SK-N-SH (cell line): ENCODE results near the gene ABCG1. TPM values are rescaled to one million over a fixed set of nuclear protein-coding genes. Genes with fewer than 3 reads are reported as not detected.

Experiments
- CTCF ChIA-PET: fragments of 300-600, 350-600 bp; formaldehyde crosslinking; extraction: SDS; loops from one replicate; lab custom pipeline; 2021; lab: Yijun Ruan, JAX
- POLR2A ChIA-PET: fragments of 350-600 bp; sonication (Branson Sonifier 250); formaldehyde crosslinking; extraction: SDS; loops from one replicate; lab custom pipeline; 2020; ENCODE audit warnings: antibody characterized with exemption, inconsistent platforms; lab: Yijun Ruan, JAX
- DNase-seq: peaks from one replicate; pipeline ENCODE4 v3.0.0; 2012
- H2AFZ ChIP-seq: fragments of 200-600 bp; sonication (generic); 2 replicates; pipeline ENCODE4 v1.8.1; 2016; ENCODE audit warnings: antibody characterized with exemption, mild to moderate bottlenecking, low read depth
- H3F3A ChIP-seq: fragments of 200-600 bp; sonication (generic); replicated peaks from 2 replicates; pipeline ENCODE3; 2016; ENCODE audit warnings: antibody characterized with exemption, mild to moderate bottlenecking; ENCODE audit not compliant: insufficient read depth
- H3K27ac ChIP-seq, 2 experiments: fragments of 200-500 bp in 1 of 2; fragments of 200-600 bp in 1 of 2; sonication (Bioruptor generic) in 1 of 2; sonication (generic), shearing (Covaris generic) in 1 of 2; 2 replicates each; pipeline versions ENCODE4 v1.5.1 to v1.6.1; 2014 to 2016; ENCODE audit warnings: low read depth in 2 of 2, inconsistent platforms in 1 of 2, low read length in 1 of 2, mild to moderate bottlenecking in 1 of 2, mixed read lengths in 1 of 2
- H3K27me3 ChIP-seq: fragments of 200-600 bp; sonication (generic), shearing (Covaris generic); 2 replicates; pipeline ENCODE4 v1.6.1; 2016; ENCODE audit warnings: mixed run types; ENCODE audit not compliant: insufficient read depth
- H3K36me3 ChIP-seq, 2 experiments: fragments of 200-500 bp in 1 of 2; fragments of 200-600 bp in 1 of 2; sonication (Bioruptor generic) in 1 of 2; sonication (generic) in 1 of 2; replicated peaks in 1 of 2; 2 replicates each; pipeline versions ENCODE3 to v1.5.1; 2014 to 2016; ENCODE audit warnings: low read length in 1 of 2, mild to moderate bottlenecking in 1 of 2; ENCODE audit not compliant: insufficient read depth in 2 of 2, control insufficient read depth in 1 of 2
- H3K4me1 ChIP-seq, 2 experiments: fragments of 200-500 bp in 1 of 2; fragments of 200-600 bp in 1 of 2; sonication (Bioruptor generic) in 1 of 2; sonication (generic), shearing (Covaris generic) in 1 of 2; 2 replicates each; pipeline versions ENCODE4 v1.5.1 to v1.6.1; 2014 to 2016; ENCODE audit warnings: low read depth in 1 of 2, low read length in 1 of 2, mixed run types in 1 of 2; ENCODE audit not compliant: insufficient read depth in 2 of 2, control insufficient read depth in 1 of 2
- H3K4me2 ChIP-seq: fragments of 200-600 bp; sonication (generic), shearing (Covaris generic); 2 replicates; pipeline ENCODE4 v1.6.1; 2017; ENCODE audit warnings: mixed run types
- H3K4me3 ChIP-seq, 2 experiments: fragments of 200-500 bp in 1 of 2; fragments of 200-600 bp in 1 of 2; sonication (Bioruptor generic) in 1 of 2; sonication (generic), shearing (Covaris generic) in 1 of 2; 2 replicates each; pipeline versions ENCODE4 v1.5.1 to v1.8.1; 2014 to 2016; ENCODE audit warnings: low read depth in 2 of 2, inconsistent platforms in 1 of 2, low read length in 1 of 2, mild to moderate bottlenecking in 1 of 2, mixed read lengths in 1 of 2, moderate library complexity in 1 of 2
- H3K79me2 ChIP-seq: fragments of 200-600 bp; sonication (generic); 2 replicates; pipeline ENCODE4 v1.8.1; 2017; ENCODE audit warnings: mild to moderate bottlenecking; ENCODE audit not compliant: insufficient read depth
- H3K9ac ChIP-seq: fragments of 200-600 bp; sonication (generic); 2 replicates; pipeline ENCODE4 v1.6.1; 2017; ENCODE audit warnings: mixed run types
- H3K9me2 ChIP-seq: fragments of 200-600 bp; sonication (generic); 2 replicates; pipeline ENCODE4 v1.6.1; 2017; ENCODE audit warnings: mixed run types
- H3K9me3 ChIP-seq: fragments of 200-600 bp; sonication (generic); 2 replicates; pipeline ENCODE4 v1.6.1; 2017; ENCODE audit warnings: mixed run types, mild to moderate bottlenecking, moderate library complexity
- H4K20me1 ChIP-seq: fragments of 200-600 bp; sonication (generic); 2 replicates; pipeline ENCODE4 v1.6.1; 2017; ENCODE audit warnings: mild to moderate bottlenecking, mixed run types; ENCODE audit not compliant: insufficient read depth
- CHD2 ChIP-seq: fragments of 150-350 bp; IDR thresholded peaks from 2 replicates; pipeline ENCODE4 v1.6.1; 2018; ENCODE audit warnings: low read length; ENCODE audit not compliant: partially characterized antibody
- ELF1 ChIP-seq: IDR thresholded peaks from 2 replicates; pipeline ENCODE4 v1.4.0; 2012
- EP300 ChIP-seq, 2 experiments: IDR thresholded peaks; 2 replicates each; pipeline versions ENCODE4 v1.4.0 to v1.6.1; 2012; ENCODE audit warnings: borderline replicate concordance in 1 of 2, low read depth in 1 of 2, low read length in 1 of 2
- JUND ChIP-seq: IDR thresholded peaks from 2 replicates; pipeline ENCODE4 v1.4.0; 2012
- MEF2A ChIP-seq: IDR thresholded peaks from 2 replicates; pipeline ENCODE4 v1.4.0; 2012; ENCODE audit warnings: low read depth, borderline replicate concordance
- MXI1 ChIP-seq: IDR thresholded peaks from 2 replicates; pipeline ENCODE4 v1.6.1; 2012; ENCODE audit warnings: mild to moderate bottlenecking, low read depth, low read length, improper control_type of control experiment
- NFIC ChIP-seq: IDR thresholded peaks from 2 replicates; pipeline ENCODE4 v1.4.0; 2012; ENCODE audit warnings: borderline replicate concordance
- NRF1 ChIP-seq: IDR thresholded peaks from 2 replicates; pipeline ENCODE4 v1.6.1; 2012; ENCODE audit warnings: low read depth, mild to moderate bottlenecking, low read length
- RFX5 ChIP-seq: IDR thresholded peaks from 2 replicates; pipeline ENCODE4 v1.6.1; 2012; ENCODE audit warnings: mild to moderate bottlenecking, improper control_type of control experiment, low read length
- RXRA ChIP-seq: IDR thresholded peaks from 2 replicates; pipeline ENCODE4 v1.4.0; 2012; ENCODE audit warnings: low read depth, mild to moderate bottlenecking, borderline replicate concordance
- SIN3A ChIP-seq: IDR thresholded peaks from 2 replicates; pipeline ENCODE4 v1.6.1; 2012; ENCODE audit warnings: low read depth, mild to moderate bottlenecking, low read length, moderate library complexity, borderline replicate concordance
- SMC3 ChIP-seq: IDR thresholded peaks from 2 replicates; pipeline ENCODE4 v1.6.1; 2012; ENCODE audit warnings: low read depth, low read length, improper control_type of control experiment
- TAF1 ChIP-seq: IDR thresholded peaks from 2 replicates; pipeline ENCODE4 v1.6.1; 2012; ENCODE audit warnings: low read depth, mild to moderate bottlenecking, low read length, moderate library complexity, borderline replicate concordance
- TEAD4 ChIP-seq: IDR thresholded peaks from 2 replicates; pipeline ENCODE4 v1.4.0; 2012; ENCODE audit warnings: mild to moderate bottlenecking, borderline replicate concordance; ENCODE audit not compliant: insufficient read depth
- YY1 ChIP-seq: IDR thresholded peaks from 2 replicates; pipeline ENCODE4 v1.4.0; 2012; ENCODE audit warnings: low read depth, mild to moderate bottlenecking
- WGBS: methylation state at CpG from one replicate; pipeline ENCODE4 v1.1.6; 2017; ENCODE audit warnings: low lambda C conversion rate; 5-methylcytosine and 5-hydroxymethylcytosine counted together
- polyA plus RNA-seq, 3 experiments: library from polyadenylated mRNA; depleted of rRNA; stranded (reverse); fragments of >200 nt; gene quantifications; 2 replicates each; pipeline ENCODE4 v1.2.3, GENCODE V29; 2012
- TF ChIP-seq, protein P1 (sequence below): IDR thresholded peaks from 2 replicates; pipeline ENCODE4 v1.4.0; 2012; ENCODE audit warnings: low read depth, borderline replicate concordance
- TF ChIP-seq, protein P2 (sequence below): IDR thresholded peaks from 2 replicates; pipeline ENCODE4 v1.4.0; 2012; ENCODE audit warnings: low read depth, borderline replicate concordance
- TF ChIP-seq, protein P3 (sequence below): fragments of 150-350 bp; IDR thresholded peaks from 2 replicates; pipeline ENCODE4 v1.6.1; 2017; ENCODE audit warnings: antibody characterized with exemption, low read length, low read depth, borderline replicate concordance
- TF ChIP-seq, protein P4 (sequence below): IDR thresholded peaks from 2 replicates; pipeline ENCODE4 v1.6.1; 2012; ENCODE audit warnings: mild to moderate bottlenecking, low read depth, low read length, moderate library complexity

The ABCG1 gene
- polyA plus RNA-seq, 1 of the 3 experiments (the other 2 are of a cell fraction): 0.07 TPM

DNA sequence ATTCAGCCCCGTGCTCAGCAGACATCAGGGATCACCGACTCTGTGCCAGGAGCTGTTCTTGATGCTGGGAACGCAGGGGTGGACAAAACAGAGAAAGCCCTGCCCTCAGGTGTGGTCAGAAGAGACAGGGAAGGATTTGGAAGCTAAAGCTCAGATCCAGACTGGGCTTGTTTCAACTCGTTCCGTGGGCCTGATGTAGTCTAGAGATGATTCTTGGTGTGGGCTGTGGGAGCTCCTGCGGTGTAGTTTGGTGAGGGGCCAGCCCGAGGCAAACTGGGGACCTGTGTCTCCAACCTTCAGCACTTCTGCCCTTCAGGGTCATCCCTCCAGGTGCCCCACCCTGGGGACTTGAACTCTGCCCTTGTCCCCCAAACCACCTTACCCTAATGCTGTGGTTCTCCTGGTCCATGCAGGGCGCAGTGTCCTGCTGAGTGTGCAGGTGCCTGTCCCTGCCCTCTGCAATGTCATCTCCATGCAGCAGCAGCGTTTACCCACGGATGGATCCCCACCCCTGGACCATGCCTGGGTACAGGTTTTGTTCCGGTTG is 17.3 kb upstream of the ABCG1 start:
- 38% methylated on average over 8 of the region's 11 CpGs for WGBS
- Histone ChIP-seq H3K9ac (no peak overlapping the region), H4K20me1 (no peaks in the 10 kb centered on the region), H3K9me3 (no peaks in the 10 kb centered on the region), H3K4me2 (no peak overlapping the region), H3K9me2 (no peaks in the 10 kb centered on the region), H3K27me3 (no peaks in the 10 kb centered on the region), H3K4me1 (peaks cover 0 to 6% of the 10 kb centered on the region in 2 experiments; a peak in 2 of 4 replicates), H3K79me2 (no peaks in the 10 kb centered on the region), H3F3A (no peaks in the 10 kb centered on the region), H3K27ac (no peak overlapping the region), H3K36me3 (no peaks in the 10 kb centered on the region), H2AFZ (no peak overlapping the region), H3K4me3 (no peak overlapping the region)
- ChIA-PET POLR2A (no interaction called here), CTCF (interaction anchor here (0.9 to 1.0 kb wide), 3 partner anchors 57 to 179 kb away, joined by 3 to 4 read pairs (median 3); no protein-coding TSS in a partner anchor)
- no peak for DNase-seq
- TF ChIP-seq RFX5 (no peak), TEAD4 (no peak), TAF1 (no peak), RXRA (no peak), YY1 (no peak), EP300 (IDR thresholded peaks at IDR 0.05; ENCODE audit: borderline replicate concordance in 1 of 2, low read depth in 1 of 2, low read length in 1 of 2) (no peak), JUND (no peak)
- TF ChIP-seq, protein P1, sequence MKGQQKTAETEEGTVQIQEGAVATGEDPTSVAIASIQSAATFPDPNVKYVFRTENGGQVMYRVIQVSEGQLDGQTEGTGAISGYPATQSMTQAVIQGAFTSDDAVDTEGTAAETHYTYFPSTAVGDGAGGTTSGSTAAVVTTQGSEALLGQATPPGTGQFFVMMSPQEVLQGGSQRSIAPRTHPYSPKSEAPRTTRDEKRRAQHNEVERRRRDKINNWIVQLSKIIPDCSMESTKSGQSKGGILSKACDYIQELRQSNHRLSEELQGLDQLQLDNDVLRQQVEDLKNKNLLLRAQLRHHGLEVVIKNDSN: no peak

DNA sequence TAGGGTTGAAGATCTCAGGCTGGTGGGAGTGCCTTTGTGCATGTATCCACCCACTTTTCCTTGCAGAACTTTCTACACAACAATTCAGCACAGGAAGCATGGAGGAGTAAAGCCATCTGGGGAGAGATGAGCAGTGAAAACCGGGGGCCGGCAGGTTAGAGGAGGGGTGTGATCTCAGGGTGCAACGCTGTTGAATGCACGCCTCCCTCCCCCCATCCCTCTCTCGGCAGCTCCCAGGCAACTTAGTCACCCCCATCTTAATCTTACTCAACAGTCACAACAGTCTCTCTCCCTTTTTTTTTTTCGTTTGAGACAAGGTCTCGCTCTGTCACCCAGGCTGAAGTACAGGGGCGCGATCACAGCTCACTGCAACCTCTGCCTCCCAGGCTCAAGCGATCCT is 16.6 kb upstream of the ABCG1 start:
- Histone ChIP-seq H4K20me1 (no peaks in the 10 kb centered on the region), H3K36me3 (no peaks in the 10 kb centered on the region), H3F3A (no peaks in the 10 kb centered on the region), H3K27me3 (no peaks in the 10 kb centered on the region), H2AFZ (no peak overlapping the region), H3K27ac (no peak overlapping the region), H3K9ac (no peak overlapping the region), H3K9me3 (no peaks in the 10 kb centered on the region), H3K9me2 (no peaks in the 10 kb centered on the region), H3K4me3 (no peak overlapping the region), H3K79me2 (no peaks in the 10 kb centered on the region), H3K4me2 (no peak overlapping the region), H3K4me1 (peaks cover 0 to 6% of the 10 kb centered on the region in 2 experiments; a peak in 2 of 4 replicates)
- ChIA-PET CTCF (no interaction called here), POLR2A (no interaction called here)
- no peak for DNase-seq
- 61% methylated on average over 10 of the region's 10 CpGs for WGBS
- TF ChIP-seq, protein P2, sequence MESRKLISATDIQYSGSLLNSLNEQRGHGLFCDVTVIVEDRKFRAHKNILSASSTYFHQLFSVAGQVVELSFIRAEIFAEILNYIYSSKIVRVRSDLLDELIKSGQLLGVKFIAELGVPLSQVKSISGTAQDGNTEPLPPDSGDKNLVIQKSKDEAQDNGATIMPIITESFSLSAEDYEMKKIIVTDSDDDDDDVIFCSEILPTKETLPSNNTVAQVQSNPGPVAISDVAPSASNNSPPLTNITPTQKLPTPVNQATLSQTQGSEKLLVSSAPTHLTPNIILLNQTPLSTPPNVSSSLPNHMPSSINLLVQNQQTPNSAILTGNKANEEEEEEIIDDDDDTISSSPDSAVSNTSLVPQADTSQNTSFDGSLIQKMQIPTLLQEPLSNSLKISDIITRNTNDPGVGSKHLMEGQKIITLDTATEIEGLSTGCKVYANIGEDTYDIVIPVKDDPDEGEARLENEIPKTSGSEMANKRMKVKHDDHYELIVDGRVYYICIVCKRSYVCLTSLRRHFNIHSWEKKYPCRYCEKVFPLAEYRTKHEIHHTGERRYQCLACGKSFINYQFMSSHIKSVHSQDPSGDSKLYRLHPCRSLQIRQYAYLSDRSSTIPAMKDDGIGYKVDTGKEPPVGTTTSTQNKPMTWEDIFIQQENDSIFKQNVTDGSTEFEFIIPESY: no peak
- no peak for TF ChIP-seq NFIC
- no peak for TF ChIP-seq MXI1
- no peak for TF ChIP-seq ELF1
- no peak for TF ChIP-seq JUND
- TF ChIP-seq, protein P1: no peak
- TF ChIP-seq RXRA: no peak
- TF ChIP-seq CHD2: no peak
- TF ChIP-seq, protein P3, sequence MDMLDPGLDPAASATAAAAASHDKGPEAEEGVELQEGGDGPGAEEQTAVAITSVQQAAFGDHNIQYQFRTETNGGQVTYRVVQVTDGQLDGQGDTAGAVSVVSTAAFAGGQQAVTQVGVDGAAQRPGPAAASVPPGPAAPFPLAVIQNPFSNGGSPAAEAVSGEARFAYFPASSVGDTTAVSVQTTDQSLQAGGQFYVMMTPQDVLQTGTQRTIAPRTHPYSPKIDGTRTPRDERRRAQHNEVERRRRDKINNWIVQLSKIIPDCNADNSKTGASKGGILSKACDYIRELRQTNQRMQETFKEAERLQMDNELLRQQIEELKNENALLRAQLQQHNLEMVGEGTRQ: no peak
- TF ChIP-seq, protein P4, sequence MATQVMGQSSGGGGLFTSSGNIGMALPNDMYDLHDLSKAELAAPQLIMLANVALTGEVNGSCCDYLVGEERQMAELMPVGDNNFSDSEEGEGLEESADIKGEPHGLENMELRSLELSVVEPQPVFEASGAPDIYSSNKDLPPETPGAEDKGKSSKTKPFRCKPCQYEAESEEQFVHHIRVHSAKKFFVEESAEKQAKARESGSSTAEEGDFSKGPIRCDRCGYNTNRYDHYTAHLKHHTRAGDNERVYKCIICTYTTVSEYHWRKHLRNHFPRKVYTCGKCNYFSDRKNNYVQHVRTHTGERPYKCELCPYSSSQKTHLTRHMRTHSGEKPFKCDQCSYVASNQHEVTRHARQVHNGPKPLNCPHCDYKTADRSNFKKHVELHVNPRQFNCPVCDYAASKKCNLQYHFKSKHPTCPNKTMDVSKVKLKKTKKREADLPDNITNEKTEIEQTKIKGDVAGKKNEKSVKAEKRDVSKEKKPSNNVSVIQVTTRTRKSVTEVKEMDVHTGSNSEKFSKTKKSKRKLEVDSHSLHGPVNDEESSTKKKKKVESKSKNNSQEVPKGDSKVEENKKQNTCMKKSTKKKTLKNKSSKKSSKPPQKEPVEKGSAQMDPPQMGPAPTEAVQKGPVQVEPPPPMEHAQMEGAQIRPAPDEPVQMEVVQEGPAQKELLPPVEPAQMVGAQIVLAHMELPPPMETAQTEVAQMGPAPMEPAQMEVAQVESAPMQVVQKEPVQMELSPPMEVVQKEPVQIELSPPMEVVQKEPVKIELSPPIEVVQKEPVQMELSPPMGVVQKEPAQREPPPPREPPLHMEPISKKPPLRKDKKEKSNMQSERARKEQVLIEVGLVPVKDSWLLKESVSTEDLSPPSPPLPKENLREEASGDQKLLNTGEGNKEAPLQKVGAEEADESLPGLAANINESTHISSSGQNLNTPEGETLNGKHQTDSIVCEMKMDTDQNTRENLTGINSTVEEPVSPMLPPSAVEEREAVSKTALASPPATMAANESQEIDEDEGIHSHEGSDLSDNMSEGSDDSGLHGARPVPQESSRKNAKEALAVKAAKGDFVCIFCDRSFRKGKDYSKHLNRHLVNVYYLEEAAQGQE: no peak
- no peak for TF ChIP-seq YY1
- no peak for TF ChIP-seq MEF2A
- no peak for TF ChIP-seq SMC3
- TF ChIP-seq NRF1: no peak
- TF ChIP-seq SIN3A: no peak
